Keratinocyte (primary cell): Measurements from ENCODE around the gene FAM240A. TPM values are rescaled to one million over a fixed set of nuclear protein-coding genes. Genes with fewer than 3 reads are reported as not detected.

ENCODE experiments used
- DNase-seq: peaks from one replicate; pipeline ENCODE4 v3.0.0-alpha.2; 2011; ENCODE audit warnings: low read depth, missing footprints, low spot score
- FAIRE-seq: peaks from 2 replicates; lab custom pipeline; 2011; peaks lifted over from hg19 to GRCh38; lab: Jason Lieb, UNC
- H2AFZ ChIP-seq: 2 replicates; pipeline ENCODE4 v1.6.0; 2012; ENCODE audit warnings: low read length, control low read depth, inconsistent platforms; ENCODE audit not compliant: control insufficient read depth
- H3K27ac ChIP-seq: 2 replicates; pipeline ENCODE4 v1.5.1; 2011; ENCODE audit warnings: low read length; ENCODE audit not compliant: control insufficient read depth, insufficient read depth
- H3K27me3 ChIP-seq: 3 replicates; pipeline ENCODE4 v1.6.0; 2011; ENCODE audit warnings: low read length; ENCODE audit not compliant: control insufficient read depth, insufficient read depth; ENCODE audit errors: extremely low read depth
- H3K36me3 ChIP-seq, 2 experiments: 2 replicates in 1 of 2; 3 replicates in 1 of 2; pipeline ENCODE4 v1.5.1; 2011; ENCODE audit warnings: low read length in 2 of 2, mild to moderate bottlenecking in 1 of 2; ENCODE audit not compliant: control insufficient read depth in 2 of 2, insufficient read depth in 2 of 2; ENCODE audit errors: extremely low read depth in 1 of 2
- H3K4me1 ChIP-seq: 3 replicates; pipeline ENCODE4 v1.5.1; 2011; ENCODE audit warnings: low read length; ENCODE audit not compliant: control insufficient read depth, insufficient read depth; ENCODE audit errors: extremely low read depth
- H3K4me2 ChIP-seq: 3 replicates; pipeline ENCODE4 v1.6.0; 2011; ENCODE audit warnings: low read depth, low read length; ENCODE audit not compliant: control insufficient read depth, insufficient read depth; ENCODE audit errors: extremely low read depth
- H3K4me3 ChIP-seq, 3 experiments: fragments of 200-600 bp in 1 of 3; sonication (generic) in 1 of 3; 2 replicates in 2 of 3; 3 replicates in 1 of 3; pipeline ENCODE4 v1.5.1; 2011 to 2016; ENCODE audit warnings: low read length in 3 of 3, mild to moderate bottlenecking in 3 of 3, control low read depth in 2 of 3, inconsistent platforms in 1 of 3, low read depth in 1 of 3, mixed read lengths in 1 of 3, mixed run types in 1 of 3, moderate library complexity in 1 of 3; ENCODE audit not compliant: control insufficient read depth in 2 of 3, insufficient read depth in 2 of 3; ENCODE audit errors: extremely low read depth in 1 of 3
- H3K79me2 ChIP-seq: 2 replicates; pipeline ENCODE4 v1.6.0; 2012; ENCODE audit warnings: low read length; ENCODE audit not compliant: control insufficient read depth, insufficient read depth
- H3K9ac ChIP-seq: 3 replicates; pipeline ENCODE4 v1.6.0; 2011; ENCODE audit warnings: low read length; ENCODE audit not compliant: control insufficient read depth, insufficient read depth; ENCODE audit errors: extremely low read depth
- H3K9me1 ChIP-seq: 3 replicates; pipeline ENCODE4 v1.6.0; 2011; ENCODE audit warnings: low read length; ENCODE audit not compliant: control insufficient read depth, insufficient read depth; ENCODE audit errors: extremely low read depth
- H3K9me3 ChIP-seq: 2 replicates; pipeline ENCODE4 v1.5.1; 2012; ENCODE audit warnings: low read depth, low read length; ENCODE audit not compliant: control insufficient read depth
- H4K20me1 ChIP-seq: 3 replicates; pipeline ENCODE4 v1.6.0; 2011; ENCODE audit warnings: low read length; ENCODE audit not compliant: control insufficient read depth, insufficient read depth; ENCODE audit errors: extremely low read depth
- CTCF ChIP-seq, 3 experiments: IDR thresholded peaks in 1 of 3; conservative IDR thresholded peaks in 1 of 3; optimal IDR thresholded peaks in 1 of 3; 2 replicates in 2 of 3; 3 replicates in 1 of 3; pipeline versions ENCODE3 to v1.5.1; 2011; ENCODE audit warnings: low read length in 3 of 3, mild to moderate bottlenecking in 3 of 3, moderate library complexity in 2 of 3, control low read depth in 1 of 3, inconsistent platforms in 1 of 3; ENCODE audit not compliant: insufficient read depth in 2 of 3; ENCODE audit errors: extremely low read depth in 1 of 3
- EZH2 ChIP-seq: IDR thresholded peaks from one replicate; pipeline ENCODE4 v1.6.1; 2012; ENCODE audit warnings: inconsistent platforms, mild to moderate bottlenecking, low read length, moderate library complexity
- dilution Hi-C: fragments of 300-500 bp; cut with MboI; formaldehyde crosslinking; loops from one replicate; pipeline ENCODE4 v1.7.0; 2020; ENCODE audit warnings: low sequenced_read_pairs; ENCODE audit not compliant: extremely low pct_ligation_motif_present
- polyA plus RNA-seq, 5 experiments: library from polyadenylated mRNA; depleted of rRNA in 3 of 5; stranded (reverse) in 3 of 5; stranded (forward) in 1 of 5; unstranded in 1 of 5; fragments of >200 nt; gene quantifications; 1 replicate in 1 of 5; 2 replicates in 3 of 5; 3 replicates in 1 of 5; pipeline versions ENCODE4 v1.2.1 to v1.2.3, GENCODE V29; 2011 to 2012; ENCODE audit warnings: missing spikeins in 2 of 5, low read depth in 1 of 5, low replicate concordance in 1 of 5

The FAM240A gene
- polyA plus RNA-seq, 1 donor (not counting 4 experiments of a cell fraction or from before 2014, with no cell fraction given): not detected

GRCh38 chr3:46639221-46639620 lies 26.9 kb downstream of the FAM240A start:
- Histone ChIP-seq H3K4me1 (no peaks in the 10 kb centered on the region), H3K27me3 (peaks cover 6% of the 10 kb centered on the region)
- no peak for FAIRE-seq

GRCh38 chr3:46640927-46641326 lies 28.6 kb downstream of the FAM240A start:
- no peaks in the 10 kb centered on the region for H3K4me1 ChIP-seq
- dilution Hi-C loops: loop anchor here (25.0 kb wide), 1 partner anchor 154 kb away; the partner anchor contains the start of gene RTP3
- H3K36me3 ChIP-seq: no peaks in the 10 kb centered on the region
- H4K20me1 ChIP-seq: no peaks in the 10 kb centered on the region
- H3K9ac ChIP-seq: no peak overlapping the region
- DNase-seq: no peak
- H3K4me2 ChIP-seq: no peak overlapping the region
- no peaks in the 10 kb centered on the region for H3K9me1 ChIP-seq
- H2AFZ ChIP-seq: no peak overlapping the region
- no peaks in the 10 kb centered on the region for H3K9me3 ChIP-seq
- no peak for FAIRE-seq
- no peak overlapping the region for H3K27ac ChIP-seq
- TF ChIP-seq EZH2 (no peak), CTCF (optimal IDR thresholded peaks at IDR 0.05 in 1 of 3, IDR thresholded peaks at IDR 0.05 in 1 of 3, conservative IDR thresholded peaks at IDR 0.05 in 1 of 3; ENCODE audit: extremely low read depth in 1 of 3, insufficient read depth in 2 of 3, low read length in 3 of 3) (no peak)
- H3K27me3 ChIP-seq: peaks cover 6% of the 10 kb centered on the region
- no peaks in the 10 kb centered on the region for H3K79me2 ChIP-seq
- H3K4me3 ChIP-seq: no peak overlapping the region

More at GRCh38 chr3:46639221-46639620, 26.9 kb downstream of the FAM240A start:
- H3K4me2 ChIP-seq: no peak overlapping the region
- no peak overlapping the region for H3K4me3 ChIP-seq
- no peak for DNase-seq
- H3K9me3 ChIP-seq: no peaks in the 10 kb centered on the region
- dilution Hi-C loops: loop anchor here (25.0 kb wide), 1 partner anchor 152 kb away; the partner anchor contains the start of gene RTP3
- no peak for TF ChIP-seq CTCF (optimal IDR thresholded peaks at IDR 0.05 in 1 of 3, IDR thresholded peaks at IDR 0.05 in 1 of 3, conservative IDR thresholded peaks at IDR 0.05 in 1 of 3; ENCODE audit: extremely low read depth in 1 of 3, insufficient read depth in 2 of 3, low read length in 3 of 3)
- TF ChIP-seq EZH2: no peak
- H3K9ac ChIP-seq: no peak overlapping the region
- H3K36me3 ChIP-seq: no peaks in the 10 kb centered on the region
- no peak overlapping the region for H2AFZ ChIP-seq
- H3K9me1 ChIP-seq: no peaks in the 10 kb centered on the region
- H4K20me1 ChIP-seq: no peaks in the 10 kb centered on the region
- H3K79me2 ChIP-seq: no peaks in the 10 kb centered on the region
- no peak overlapping the region for H3K27ac ChIP-seq
